ENCODE measurements around the gene ALDH3B1. TPM values are rescaled to one million over a fixed set of nuclear protein-coding genes. Genes with fewer than 3 reads are reported as not detected.

ALDH3B1 gene
- total and polyA plus RNA-seq, 9 of the 15 experiments (the other 6 are each of a cell fraction or from before 2014, with no cell fraction given): 0.01 to 0.35 (median 0.07) TPM; not detected in 2

DNA sequence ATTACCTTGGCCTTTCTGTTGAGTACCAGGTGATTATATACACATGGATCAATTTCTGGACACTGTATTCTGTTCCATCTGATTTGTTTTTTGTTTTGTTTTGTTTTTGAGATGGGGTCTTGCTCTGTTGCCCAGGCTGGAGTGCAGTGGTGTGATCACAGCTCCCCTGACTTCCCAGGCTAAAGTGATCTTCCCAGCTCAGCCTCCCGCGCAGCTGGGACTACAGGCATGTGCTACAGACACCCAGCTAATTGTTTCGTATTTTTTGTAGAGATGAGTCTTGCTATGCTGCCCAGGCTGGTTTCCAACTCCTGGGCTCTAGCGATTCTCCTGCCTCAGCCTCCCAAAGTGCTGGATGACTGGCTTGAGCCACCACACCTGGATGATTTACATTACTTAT lies 47.7 kb downstream of the ALDH3B1 start:
- no peak overlapping the region for H2AFZ ChIP-seq (ENCODE audit: low read depth, low read length)
- intact Hi-C loops (cut with micrococcal nuclease): no loop called here
- no peaks in the 10 kb centered on the region for H4K20me1 ChIP-seq (replicated peaks; ENCODE audit: control insufficient read depth, insufficient read depth, low read length)
- ChIA-PET CTCF (ENCODE audit: low intra/inter-chr PET ratio) (no interaction called here), POLR2A (interaction anchor here (0.9 kb wide), 1 partner anchor 9 kb away, joined by 4 read pairs; no protein-coding TSS in a partner anchor)
- H3K4me2 ChIP-seq (ENCODE audit: insufficient read depth, low read length): no peak overlapping the region
- DNase-seq (ENCODE audit: extremely low read depth in 1 of 4, low spot score in 3 of 4) (no peak), FAIRE-seq (no peak), ATAC-seq (no peak)
- WGBS (ENCODE audit: insufficient coverage, low coverage, missing lambda C conversion rate): 90% methylated on average over 4 of the region's 4 CpGs
- no peak overlapping the region for H3K27ac ChIP-seq (ENCODE audit: extremely low read depth, low read depth, low read length)
- H3K36me3 ChIP-seq (ENCODE audit: control insufficient read depth, insufficient read depth, low read length): peaks cover 48% of the 10 kb centered on the region; the same call in 2 of the 3 replicates
- no peaks in the 10 kb centered on the region for H3K27me3 ChIP-seq (ENCODE audit: control insufficient read depth in 2 of 2, insufficient read depth in 2 of 2, low read length in 2 of 2)
- in situ Hi-C loops (cut with MboI): no loop called here
- no peaks in the 10 kb centered on the region for H3K9me1 ChIP-seq (ENCODE audit: control insufficient read depth, insufficient read depth, low read length)
- H3K9ac ChIP-seq (ENCODE audit: insufficient read depth in 1 of 2, low read depth in 2 of 2, low read length in 2 of 2): no peak overlapping the region
- no peak overlapping the region for H3K4me3 ChIP-seq
- H3K4me1 ChIP-seq (replicated peaks in 1 of 2; ENCODE audit: control insufficient read depth in 2 of 2, insufficient read depth in 2 of 2, low read length in 2 of 2): peaks cover 0 to 8% of the 10 kb centered on the region in 2 experiments; a peak in 1 of 5 replicates
- H3K9me3 ChIP-seq (replicated peaks; ENCODE audit: control insufficient read depth, insufficient read depth, low read depth, low read length): no peaks in the 10 kb centered on the region
- H3K79me2 ChIP-seq (ENCODE audit: control insufficient read depth, insufficient read depth, low read length): no peaks in the 10 kb centered on the region
- BruUV-seq (replicated peaks): no TSS peak
- TF ChIP-seq ZNF121 (CRISPR knock-in tag; conservative IDR thresholded peaks at IDR 0.05): peak; percentile 85
- TF ChIP-seq, protein P1, sequence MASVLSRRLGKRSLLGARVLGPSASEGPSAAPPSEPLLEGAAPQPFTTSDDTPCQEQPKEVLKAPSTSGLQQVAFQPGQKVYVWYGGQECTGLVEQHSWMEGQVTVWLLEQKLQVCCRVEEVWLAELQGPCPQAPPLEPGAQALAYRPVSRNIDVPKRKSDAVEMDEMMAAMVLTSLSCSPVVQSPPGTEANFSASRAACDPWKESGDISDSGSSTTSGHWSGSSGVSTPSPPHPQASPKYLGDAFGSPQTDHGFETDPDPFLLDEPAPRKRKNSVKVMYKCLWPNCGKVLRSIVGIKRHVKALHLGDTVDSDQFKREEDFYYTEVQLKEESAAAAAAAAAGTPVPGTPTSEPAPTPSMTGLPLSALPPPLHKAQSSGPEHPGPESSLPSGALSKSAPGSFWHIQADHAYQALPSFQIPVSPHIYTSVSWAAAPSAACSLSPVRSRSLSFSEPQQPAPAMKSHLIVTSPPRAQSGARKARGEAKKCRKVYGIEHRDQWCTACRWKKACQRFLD (CRISPR knock-in tag; IDR thresholded peaks at IDR 0.05): no peak
- TF ChIP-seq ATF7 (IDR thresholded peaks at IDR 0.05): no peak
- TF ChIP-seq XRCC3 (IDR thresholded peaks at IDR 0.05): no peak
- no peak for TF ChIP-seq PHB2 (IDR thresholded peaks at IDR 0.05; ENCODE audit: low read depth)
- no peak for TF ChIP-seq KDM5B (IDR thresholded peaks at IDR 0.05; ENCODE audit: insufficient replicate concordance, low read depth, low read length)
- TF ChIP-seq, protein P2, sequence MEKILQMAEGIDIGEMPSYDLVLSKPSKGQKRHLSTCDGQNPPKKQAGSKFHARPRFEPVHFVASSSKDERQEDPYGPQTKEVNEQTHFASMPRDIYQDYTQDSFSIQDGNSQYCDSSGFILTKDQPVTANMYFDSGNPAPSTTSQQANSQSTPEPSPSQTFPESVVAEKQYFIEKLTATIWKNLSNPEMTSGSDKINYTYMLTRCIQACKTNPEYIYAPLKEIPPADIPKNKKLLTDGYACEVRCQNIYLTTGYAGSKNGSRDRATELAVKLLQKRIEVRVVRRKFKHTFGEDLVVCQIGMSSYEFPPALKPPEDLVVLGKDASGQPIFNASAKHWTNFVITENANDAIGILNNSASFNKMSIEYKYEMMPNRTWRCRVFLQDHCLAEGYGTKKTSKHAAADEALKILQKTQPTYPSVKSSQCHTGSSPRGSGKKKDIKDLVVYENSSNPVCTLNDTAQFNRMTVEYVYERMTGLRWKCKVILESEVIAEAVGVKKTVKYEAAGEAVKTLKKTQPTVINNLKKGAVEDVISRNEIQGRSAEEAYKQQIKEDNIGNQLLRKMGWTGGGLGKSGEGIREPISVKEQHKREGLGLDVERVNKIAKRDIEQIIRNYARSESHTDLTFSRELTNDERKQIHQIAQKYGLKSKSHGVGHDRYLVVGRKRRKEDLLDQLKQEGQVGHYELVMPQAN (IDR thresholded peaks at IDR 0.05; ENCODE audit: borderline replicate concordance): no peak
- peak; percentile 46 for TF ChIP-seq POLR2B (IDR thresholded peaks at IDR 0.05; ENCODE audit: low read depth, partially characterized antibody)
- TF ChIP-seq KLF10 (CRISPR knock-in tag; IDR thresholded peaks at IDR 0.05): no peak
- TF ChIP-seq CCAR2 (IDR thresholded peaks at IDR 0.05; ENCODE audit: low read depth, low read length): no peak
- TF ChIP-seq NUFIP1 (IDR thresholded peaks at IDR 0.05; ENCODE audit: partially characterized antibody): no peak
- TF ChIP-seq PHF8 (IDR thresholded peaks at IDR 0.05; ENCODE audit: borderline replicate concordance, low read length): no peak
- TF ChIP-seq, protein P3, sequence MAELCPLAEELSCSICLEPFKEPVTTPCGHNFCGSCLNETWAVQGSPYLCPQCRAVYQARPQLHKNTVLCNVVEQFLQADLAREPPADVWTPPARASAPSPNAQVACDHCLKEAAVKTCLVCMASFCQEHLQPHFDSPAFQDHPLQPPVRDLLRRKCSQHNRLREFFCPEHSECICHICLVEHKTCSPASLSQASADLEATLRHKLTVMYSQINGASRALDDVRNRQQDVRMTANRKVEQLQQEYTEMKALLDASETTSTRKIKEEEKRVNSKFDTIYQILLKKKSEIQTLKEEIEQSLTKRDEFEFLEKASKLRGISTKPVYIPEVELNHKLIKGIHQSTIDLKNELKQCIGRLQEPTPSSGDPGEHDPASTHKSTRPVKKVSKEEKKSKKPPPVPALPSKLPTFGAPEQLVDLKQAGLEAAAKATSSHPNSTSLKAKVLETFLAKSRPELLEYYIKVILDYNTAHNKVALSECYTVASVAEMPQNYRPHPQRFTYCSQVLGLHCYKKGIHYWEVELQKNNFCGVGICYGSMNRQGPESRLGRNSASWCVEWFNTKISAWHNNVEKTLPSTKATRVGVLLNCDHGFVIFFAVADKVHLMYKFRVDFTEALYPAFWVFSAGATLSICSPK (IDR thresholded peaks at IDR 0.05; ENCODE audit: borderline replicate concordance): no peak

Data from K562 (cell line).